Measurements from ENCODE around the gene RALGPS2. TPM values are rescaled to one million over a fixed set of nuclear protein-coding genes. Genes with fewer than 3 reads are reported as not detected.

RALGPS2 gene
- total and polyA plus RNA-seq, 2 of the 8 experiments (the other 6 are each of a cell fraction or from before 2014, with no cell fraction given), result 6.7 to 38.0 TPM

GRCh38 chr1:178847396-178847849, 122.4 kb downstream of the RALGPS2 start:
- no peak overlapping the region for H3K14ac ChIP-seq (ENCODE audit: insufficient read length)
- no peak overlapping the region for H4K8ac ChIP-seq (ENCODE audit: extremely low read depth, insufficient read depth, low read length)
- H3K4ac ChIP-seq (replicated peaks; ENCODE audit: insufficient read length, low read depth, low read length), result no peak overlapping the region
- no peak overlapping the region for H3K4me2 ChIP-seq (ENCODE audit: insufficient read depth in 1 of 2, low read depth in 2 of 2, low read length in 2 of 2)
- no peaks in the 10 kb centered on the region for H3K79me2 ChIP-seq (ENCODE audit: control insufficient read depth in 1 of 2, insufficient read depth in 2 of 2, low read length in 2 of 2)
- H3K56ac ChIP-seq (replicated peaks; ENCODE audit: insufficient read length, low read depth, low read length), result no peak overlapping the region
- no peak overlapping the region for H3K9ac ChIP-seq (replicated peaks in 1 of 4; ENCODE audit: extremely low read depth in 1 of 4, low read depth in 3 of 4, low read length in 3 of 4)
- no peaks in the 10 kb centered on the region for H4K20me1 ChIP-seq (replicated peaks in 1 of 2; ENCODE audit: control insufficient read depth in 1 of 2, insufficient read depth in 2 of 2, low read length in 2 of 2)
- no peak for FAIRE-seq
- CTCF ChIA-PET (ENCODE audit: partially characterized antibody), result interaction anchor here (1.5 kb wide), 1 partner anchor 155 kb away, joined by 4 read pairs; no protein-coding TSS in a partner anchor
- no peak overlapping the region for H2BK20ac ChIP-seq (ENCODE audit: low read length)
- DNase-seq (ENCODE audit: low read depth in 1 of 2, low spot score in 2 of 2), result no peak
- no peak overlapping the region for H2BK5ac ChIP-seq (ENCODE audit: low read depth, low read length)
- no peak overlapping the region for H4K91ac ChIP-seq (replicated peaks; ENCODE audit: insufficient read length, low read length)
- WGBS, 2 experiments (ENCODE audit: extremely low coverage in 1 of 2, insufficient coverage in 1 of 2, insufficient read length in 1 of 2, insufficient replicate concordance in 2 of 2, low coverage in 1 of 2, low lambda C conversion rate in 2 of 2, missing lambda C conversion rate in 1 of 2), result 92% methylated on average over 2 of the region's 2 CpGs; no CpG with 5 or more reads in 1 of the 2 experiments
- no peaks in the 10 kb centered on the region for H3K4me1 ChIP-seq (replicated peaks in 1 of 4; ENCODE audit: control insufficient read depth in 3 of 4, insufficient read depth in 4 of 4, low read length in 3 of 4)
- no peak overlapping the region for H2BK15ac ChIP-seq (ENCODE audit: low read length)
- H2BK12ac ChIP-seq (ENCODE audit: low read depth, low read length), result no peak overlapping the region
- no peak overlapping the region for H3K18ac ChIP-seq (ENCODE audit: extremely low read depth, low read length)
- H3K27me3 ChIP-seq (replicated peaks in 1 of 4; ENCODE audit: control insufficient read depth in 3 of 4, extremely low read depth in 1 of 4, insufficient read depth in 3 of 4, low read length in 3 of 4), result no peaks in the 10 kb centered on the region
- no peak overlapping the region for H3K4me3 ChIP-seq (ENCODE audit: extremely low read depth in 1 of 4, insufficient read depth in 2 of 4, low read depth in 3 of 4, low read length in 4 of 4)
- no peak overlapping the region for H2AK5ac ChIP-seq (ENCODE audit: low read depth, low read length)
- H3K27ac ChIP-seq (ENCODE audit: low read depth, low read length), result no peak overlapping the region
- H3K79me1 ChIP-seq (ENCODE audit: low read depth, low read length), result no peaks in the 10 kb centered on the region
- H3K9me3 ChIP-seq (ENCODE audit: insufficient read depth in 2 of 2, low read depth in 1 of 2, low read length in 1 of 2), result no peaks in the 10 kb centered on the region
- no peak overlapping the region for H2AFZ ChIP-seq (ENCODE audit: low read length)
- H4K5ac ChIP-seq (ENCODE audit: insufficient read length, low read depth, low read length), result no peak overlapping the region
- POLR2A ChIA-PET (ENCODE audit: partially characterized antibody), result no interaction called here
- no peaks in the 10 kb centered on the region for H3K23me2 ChIP-seq (ENCODE audit: low read depth, low read length)
- H3K23ac ChIP-seq (ENCODE audit: insufficient read length), result no peak overlapping the region
- H2BK120ac ChIP-seq (replicated peaks; ENCODE audit: low read depth, low read length), result no peak overlapping the region
- no peaks in the 10 kb centered on the region; a peak in 1 of 8 replicates for H3K36me3 ChIP-seq (ENCODE audit: control insufficient read depth in 2 of 4, insufficient read depth in 4 of 4, low read length in 3 of 4)
- TF ChIP-seq ATF2 (IDR thresholded peaks at IDR 0.05; ENCODE audit: low read length), result no peak
- TF ChIP-seq GABPA (IDR thresholded peaks at IDR 0.05; ENCODE audit: borderline replicate concordance, insufficient read depth, low read length), result no peak
- no peak for TF ChIP-seq TCF12 (IDR thresholded peaks at IDR 0.05; ENCODE audit: low read depth, low read length)
- TF ChIP-seq, protein P1, sequence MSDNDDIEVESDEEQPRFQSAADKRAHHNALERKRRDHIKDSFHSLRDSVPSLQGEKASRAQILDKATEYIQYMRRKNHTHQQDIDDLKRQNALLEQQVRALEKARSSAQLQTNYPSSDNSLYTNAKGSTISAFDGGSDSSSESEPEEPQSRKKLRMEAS (IDR thresholded peaks at IDR 0.05), result no peak
- TF ChIP-seq POLR2AphosphoS5 (IDR thresholded peaks at IDR 0.05; ENCODE audit: low read depth, low read length), result no peak
- no peak for TF ChIP-seq HDAC6 (IDR thresholded peaks at IDR 0.05; ENCODE audit: low read depth, low read length)
- no peak for TF ChIP-seq TAF1 (IDR thresholded peaks at IDR 0.05; ENCODE audit: low read depth, low read length)
- TF ChIP-seq NRF1 (IDR thresholded peaks at IDR 0.05; ENCODE audit: low read depth, low read length), result no peak
- no peak for TF ChIP-seq EP300 (IDR thresholded peaks at IDR 0.05; ENCODE audit: borderline replicate concordance in 1 of 2, low read depth in 2 of 2, low read length in 2 of 2)
- TF ChIP-seq SP4 (IDR thresholded peaks at IDR 0.05; ENCODE audit: low read length), result no peak
- no peak for TF ChIP-seq JUND (IDR thresholded peaks at IDR 0.05; ENCODE audit: low read length)
- no peak for TF ChIP-seq KDM1A (IDR thresholded peaks at IDR 0.05; ENCODE audit: borderline replicate concordance, low read length)
- TF ChIP-seq NANOG (IDR thresholded peaks at IDR 0.05; ENCODE audit: insufficient read depth, low read depth, low read length, poor library complexity, severe bottlenecking), result no peak
